ENCODE measurements around the gene CAMK4.

DNA sequence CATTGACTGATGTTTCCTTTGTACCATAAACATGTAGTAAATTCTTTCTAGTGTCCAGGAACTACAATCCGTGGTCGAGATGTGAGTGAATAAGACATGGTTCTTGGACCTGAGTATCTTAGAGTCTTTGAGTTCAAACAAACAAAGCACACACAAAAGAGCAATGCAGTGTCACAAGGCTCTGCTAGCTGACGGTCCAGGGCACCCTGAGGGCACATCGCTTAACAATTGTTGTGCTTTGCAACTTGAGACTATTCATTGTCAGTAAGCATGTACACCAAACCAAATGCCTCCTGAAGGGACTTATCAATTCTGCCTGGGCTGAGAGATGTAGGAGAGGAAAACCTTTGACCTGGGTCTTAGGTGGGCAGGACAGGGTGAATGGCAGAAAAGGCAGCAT, 84.8 kb downstream of the CAMK4 start:
- TF ChIP-seq, protein P1, sequence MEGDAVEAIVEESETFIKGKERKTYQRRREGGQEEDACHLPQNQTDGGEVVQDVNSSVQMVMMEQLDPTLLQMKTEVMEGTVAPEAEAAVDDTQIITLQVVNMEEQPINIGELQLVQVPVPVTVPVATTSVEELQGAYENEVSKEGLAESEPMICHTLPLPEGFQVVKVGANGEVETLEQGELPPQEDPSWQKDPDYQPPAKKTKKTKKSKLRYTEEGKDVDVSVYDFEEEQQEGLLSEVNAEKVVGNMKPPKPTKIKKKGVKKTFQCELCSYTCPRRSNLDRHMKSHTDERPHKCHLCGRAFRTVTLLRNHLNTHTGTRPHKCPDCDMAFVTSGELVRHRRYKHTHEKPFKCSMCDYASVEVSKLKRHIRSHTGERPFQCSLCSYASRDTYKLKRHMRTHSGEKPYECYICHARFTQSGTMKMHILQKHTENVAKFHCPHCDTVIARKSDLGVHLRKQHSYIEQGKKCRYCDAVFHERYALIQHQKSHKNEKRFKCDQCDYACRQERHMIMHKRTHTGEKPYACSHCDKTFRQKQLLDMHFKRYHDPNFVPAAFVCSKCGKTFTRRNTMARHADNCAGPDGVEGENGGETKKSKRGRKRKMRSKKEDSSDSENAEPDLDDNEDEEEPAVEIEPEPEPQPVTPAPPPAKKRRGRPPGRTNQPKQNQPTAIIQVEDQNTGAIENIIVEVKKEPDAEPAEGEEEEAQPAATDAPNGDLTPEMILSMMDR (optimal IDR thresholded peaks at IDR 0.05 in 1 of 3, IDR thresholded peaks at IDR 0.05 in 1 of 3, conservative IDR thresholded peaks at IDR 0.05 in 1 of 3; ENCODE audit: extremely low read depth in 1 of 3, insufficient read depth in 2 of 3, low read length in 3 of 3): no peak
- TF ChIP-seq EZH2 (IDR thresholded peaks at IDR 0.05; ENCODE audit: low read length): no peak

All from keratinocyte (primary cell).